GM12873 (cell line): ENCODE data around the gene SIGLEC11.

Experiments
- TF ChIP-seq, protein P1 (sequence below): IDR thresholded peaks from 2 replicates; pipeline ENCODE4 v1.5.1; 2012; ENCODE audit warnings: low read depth, mild to moderate bottlenecking, moderate library complexity, low read length, control low read depth; ENCODE audit not compliant: insufficient read depth; ENCODE audit errors: missing control alignments

SIGLEC11 gene

GRCh38 chr19:49940482-49940791 is 20.5 kb downstream of the SIGLEC11 start:
- TF ChIP-seq, protein P1, sequence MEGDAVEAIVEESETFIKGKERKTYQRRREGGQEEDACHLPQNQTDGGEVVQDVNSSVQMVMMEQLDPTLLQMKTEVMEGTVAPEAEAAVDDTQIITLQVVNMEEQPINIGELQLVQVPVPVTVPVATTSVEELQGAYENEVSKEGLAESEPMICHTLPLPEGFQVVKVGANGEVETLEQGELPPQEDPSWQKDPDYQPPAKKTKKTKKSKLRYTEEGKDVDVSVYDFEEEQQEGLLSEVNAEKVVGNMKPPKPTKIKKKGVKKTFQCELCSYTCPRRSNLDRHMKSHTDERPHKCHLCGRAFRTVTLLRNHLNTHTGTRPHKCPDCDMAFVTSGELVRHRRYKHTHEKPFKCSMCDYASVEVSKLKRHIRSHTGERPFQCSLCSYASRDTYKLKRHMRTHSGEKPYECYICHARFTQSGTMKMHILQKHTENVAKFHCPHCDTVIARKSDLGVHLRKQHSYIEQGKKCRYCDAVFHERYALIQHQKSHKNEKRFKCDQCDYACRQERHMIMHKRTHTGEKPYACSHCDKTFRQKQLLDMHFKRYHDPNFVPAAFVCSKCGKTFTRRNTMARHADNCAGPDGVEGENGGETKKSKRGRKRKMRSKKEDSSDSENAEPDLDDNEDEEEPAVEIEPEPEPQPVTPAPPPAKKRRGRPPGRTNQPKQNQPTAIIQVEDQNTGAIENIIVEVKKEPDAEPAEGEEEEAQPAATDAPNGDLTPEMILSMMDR = no peak

DNA sequence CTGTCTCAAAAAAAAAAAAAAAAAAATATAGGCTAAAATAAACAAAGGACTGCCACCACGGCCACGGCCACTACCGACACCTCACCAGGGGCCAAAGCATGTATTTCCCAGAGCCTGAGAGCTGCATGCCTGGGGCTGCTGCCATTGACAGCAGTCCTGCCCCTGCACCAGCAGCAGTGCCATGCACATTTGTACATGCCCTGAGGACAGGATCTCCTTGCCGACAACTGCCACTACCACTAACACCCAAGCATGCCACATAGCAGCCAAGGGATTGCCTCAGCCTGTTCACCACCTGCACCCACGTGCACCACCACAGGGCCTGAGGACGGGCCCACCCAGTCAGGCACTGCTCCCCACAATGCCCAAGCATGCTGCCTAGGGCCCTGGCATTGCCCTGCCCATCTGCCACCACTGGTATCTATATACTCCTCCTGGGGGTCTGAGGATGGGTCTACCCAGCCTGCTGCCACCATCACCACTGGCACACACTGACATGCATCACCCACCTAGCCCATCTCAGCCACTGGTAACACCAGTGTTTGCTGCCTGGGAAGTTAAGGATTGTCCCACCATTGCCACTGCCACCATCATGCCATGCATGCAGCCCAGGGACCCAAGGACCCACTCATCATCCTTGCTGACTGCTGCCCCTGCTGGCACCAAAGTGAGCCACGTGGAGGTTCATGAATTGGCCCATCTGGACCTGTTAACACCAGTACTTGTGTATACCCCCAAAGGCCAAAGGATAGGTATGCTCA is 21.1 kb downstream of the SIGLEC11 start:
- TF ChIP-seq, protein P1 = peak; percentile 41

- TF ChIP-seq, protein P1 = no peak
Measured at GRCh38 chr19:49938662-49939061, 22.3 kb downstream of the SIGLEC11 start.

DNA sequence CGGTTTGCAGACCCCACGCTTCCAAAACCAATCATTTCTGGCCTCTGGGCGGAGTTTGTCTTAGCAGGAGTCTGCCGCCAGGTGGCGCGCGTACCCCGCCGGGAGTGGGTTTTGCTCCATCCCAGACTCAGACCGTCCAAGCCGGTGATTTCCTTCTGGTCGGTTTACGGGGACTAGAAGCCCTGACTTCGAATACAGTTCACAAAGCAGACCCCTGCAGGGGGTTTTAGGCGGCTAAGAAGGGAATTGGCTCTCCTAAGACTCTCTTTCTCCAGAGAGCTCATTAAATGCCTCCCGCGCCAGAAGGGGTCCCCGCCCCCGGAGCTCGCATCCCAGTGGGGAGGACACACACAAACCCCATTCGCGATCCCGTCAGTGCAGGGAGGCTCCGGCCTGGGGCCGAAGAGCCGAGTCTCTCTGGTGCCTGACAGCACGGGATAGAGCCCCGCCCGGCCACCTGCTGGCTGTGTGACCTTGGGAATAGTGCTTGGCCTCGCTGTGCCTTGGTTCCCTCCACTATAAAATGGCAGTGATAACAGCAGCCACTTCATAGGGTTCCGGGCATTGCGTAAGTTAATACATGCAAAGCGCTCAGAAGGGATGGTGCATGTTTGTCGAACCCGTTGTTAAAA is 23.1 kb downstream of the SIGLEC11 start:
- TF ChIP-seq, protein P1 = peak; percentile 96

GRCh38 chr19:49936549-49936948 is 24.4 kb downstream of the SIGLEC11 start:
- TF ChIP-seq, protein P1 = no peak

- TF ChIP-seq, protein P1 = no peak
Measured at GRCh38 chr19:49933643-49934042, 27.3 kb downstream of the SIGLEC11 start.

- TF ChIP-seq, protein P1 = no peak
Measured at GRCh38 chr19:49932731-49933131, 28.2 kb downstream of the SIGLEC11 start.
